GM12878 (cell line): ENCODE measurements around the gene CC2D1B. TPM values are rescaled to one million over a fixed set of nuclear protein-coding genes. Genes with fewer than 3 reads are reported as not detected.

Source experiments
- ATAC-seq: fragments of 200-7000 bp; cut with Tn5 transposase; 3 replicates; pipeline ENCODE4 v1.9.1; 2020; ENCODE audit warnings: mild to moderate bottlenecking, moderate library complexity
- BruUV-seq: library from RNA; stranded (reverse); fragments of 400-500 nt; replicated peaks from 2 replicates; lab custom pipeline; 2021; lab: Mats Ljungman, UMichigan
- CTCF ChIA-PET: fragments of 300-600 bp; sonication (Branson Sonifier 250); formaldehyde crosslinking; extraction: SDS; loops from one replicate; lab custom pipeline; 2021; ENCODE audit warnings: inconsistent platforms; lab: Yijun Ruan, JAX
- POLR2A ChIA-PET: fragments of 350-600 bp; formaldehyde crosslinking; extraction: SDS; loops from one replicate; lab custom pipeline; 2021; ENCODE audit warnings: inconsistent platforms; lab: Charles Lee
- RAD21 ChIA-PET: fragments of 300-600 bp; sonication (Branson Sonifier 250); formaldehyde crosslinking; loops from one replicate; lab custom pipeline; 2023; ENCODE audit warnings: antibody characterized with exemption; ENCODE audit not compliant: unreplicated experiment; lab: Charles Lee
- SMC1A ChIA-PET: fragments of 300-600 bp; sonication (Branson Sonifier 250); formaldehyde crosslinking; loops from one replicate; lab custom pipeline; 2023; ENCODE audit not compliant: unreplicated experiment, uncharacterized antibody; lab: Charles Lee
- DNase-seq: peaks from one replicate; pipeline ENCODE4 v3.0.0-alpha.2; 2011; ENCODE audit warnings: low read depth, low spot score
- FAIRE-seq: peaks from 3 replicates; lab custom pipeline; 2011; peaks lifted over from hg19 to GRCh38; lab: Jason Lieb, UNC
- H2AFZ ChIP-seq: 2 replicates; pipeline ENCODE4 v1.6.0; 2011; ENCODE audit warnings: low read depth, low read length, control low read depth; ENCODE audit not compliant: control insufficient read depth
- H3K27ac ChIP-seq: 2 replicates; pipeline ENCODE4 v1.5.1; 2011; ENCODE audit warnings: control low read depth; ENCODE audit not compliant: control insufficient read depth, insufficient read depth
- H3K27me3 ChIP-seq, 2 experiments: replicated peaks in 1 of 2; 2 replicates each; pipeline versions ENCODE4 v1.6.0 to v1.6.1; 2011; ENCODE audit warnings: low read length in 1 of 2; ENCODE audit not compliant: control insufficient read depth in 2 of 2, insufficient read depth in 2 of 2
- H3K36me3 ChIP-seq, 2 experiments: 2 replicates each; pipeline ENCODE4 v1.5.1; 2011; ENCODE audit warnings: low read length in 1 of 2; ENCODE audit not compliant: control insufficient read depth in 2 of 2, insufficient read depth in 2 of 2
- H3K4me1 ChIP-seq: 2 replicates; pipeline ENCODE4 v1.6.1; 2011; ENCODE audit warnings: mild to moderate bottlenecking, low read length, moderate library complexity, mixed read lengths; ENCODE audit not compliant: control insufficient read depth, insufficient read depth
- H3K4me2 ChIP-seq: 2 replicates; pipeline ENCODE4 v1.6.0; 2011; ENCODE audit warnings: control low read depth; ENCODE audit not compliant: control insufficient read depth, insufficient read depth
- H3K4me3 ChIP-seq: fragments of 200-600 bp; sonication (generic); 2 replicates; pipeline ENCODE4 v1.5.1; 2016
- H3K79me2 ChIP-seq: 2 replicates; pipeline ENCODE4 v1.6.0; 2011; ENCODE audit warnings: low read length; ENCODE audit not compliant: control insufficient read depth, insufficient read depth
- H3K9ac ChIP-seq: 2 replicates; pipeline ENCODE4 v1.8.0; 2011; ENCODE audit warnings: low read length, control low read depth, mixed read lengths; ENCODE audit not compliant: control insufficient read depth, insufficient read depth
- H3K9me3 ChIP-seq: replicated peaks from 3 replicates; pipeline ENCODE4 v1.5.1; 2011; ENCODE audit warnings: mild to moderate bottlenecking, low read length; ENCODE audit not compliant: control insufficient read depth, insufficient read depth
- H4K20me1 ChIP-seq: 2 replicates; pipeline ENCODE4 v1.6.0; 2011; ENCODE audit not compliant: control insufficient read depth, insufficient read depth
- BRCA1 ChIP-seq: IDR thresholded peaks from 2 replicates; pipeline ENCODE4 v1.6.1; 2011; ENCODE audit warnings: low read depth, low read length, improper control_type of control experiment
- CBX5 ChIP-seq: sonication (generic); IDR thresholded peaks from 2 replicates; pipeline ENCODE4 v1.6.1; 2016; ENCODE audit warnings: low read depth, moderate library complexity, mild to moderate bottlenecking, inconsistent platforms
- CEBPB ChIP-seq, 2 experiments: fragments of 150-350 bp in 1 of 2; IDR thresholded peaks; 2 replicates each; pipeline ENCODE4 v1.6.1; 2012 to 2014; ENCODE audit warnings: low read depth in 2 of 2, low read length in 2 of 2, borderline replicate concordance in 1 of 2, inconsistent platforms in 1 of 2
- CEBPZ ChIP-seq: fragments of 150-350 bp; IDR thresholded peaks from 2 replicates; pipeline ENCODE4 v1.6.1; 2016; ENCODE audit warnings: low read depth, low read length
- CREM ChIP-seq: IDR thresholded peaks from 2 replicates; pipeline ENCODE4 v1.6.1; 2014; ENCODE audit warnings: antibody characterized with exemption, low read depth
- ESRRA ChIP-seq: IDR thresholded peaks from 2 replicates; pipeline ENCODE4 v1.6.1; 2012; ENCODE audit warnings: mild to moderate bottlenecking, low read length, improper control_type of control experiment
- ETV6 ChIP-seq, 2 experiments: fragments of 450-650 bp in 1 of 2; IDR thresholded peaks in 1 of 2; conservative IDR thresholded peaks in 1 of 2; 2 replicates each; pipeline ENCODE4 v1.6.1; 2014; ENCODE audit warnings: antibody characterized with exemption in 1 of 2, borderline replicate concordance in 1 of 2, low read depth in 1 of 2, mild to moderate bottlenecking in 1 of 2, moderate library complexity in 1 of 2
- HDAC2 ChIP-seq: fragments of 200-600 bp; sonication (generic); IDR thresholded peaks from 2 replicates; pipeline ENCODE4 v1.6.1; 2017
- JUND ChIP-seq: IDR thresholded peaks from 2 replicates; pipeline ENCODE4 v1.6.1; 2012; ENCODE audit warnings: low read depth, mild to moderate bottlenecking, low read length, improper control_type of control experiment, moderate library complexity
- MAX ChIP-seq: IDR thresholded peaks from 2 replicates; pipeline ENCODE4 v1.6.1; 2012; ENCODE audit warnings: low read depth, low read length, improper control_type of control experiment
- MEF2A ChIP-seq: IDR thresholded peaks from 2 replicates; pipeline ENCODE4 v1.6.1; 2011; ENCODE audit warnings: low read depth, mild to moderate bottlenecking, low read length, moderate library complexity; ENCODE audit not compliant: insufficient read depth
- MYB ChIP-seq: fragments of 150-350 bp; IDR thresholded peaks from 2 replicates; pipeline ENCODE4 v1.6.1; 2014; ENCODE audit warnings: mild to moderate bottlenecking, low read depth, low read length, borderline replicate concordance
- NFYA ChIP-seq: IDR thresholded peaks from 2 replicates; pipeline ENCODE4 v1.6.1; 2011; ENCODE audit warnings: low read depth, mild to moderate bottlenecking, low read length, improper control_type of control experiment, borderline replicate concordance
- PAX5 ChIP-seq: IDR thresholded peaks from 2 replicates; pipeline ENCODE4 v1.6.1; 2011; ENCODE audit warnings: low read depth, low read length, borderline replicate concordance
- POU2F2 ChIP-seq: IDR thresholded peaks from 3 replicates; pipeline ENCODE4 v1.6.1; 2011; ENCODE audit warnings: low read depth, mild to moderate bottlenecking, low read length, borderline replicate concordance
- RCOR1 ChIP-seq: conservative IDR thresholded peaks from 2 replicates; pipeline ENCODE4 v1.6.1; 2012; ENCODE audit warnings: low read depth, low read length, improper control_type of control experiment
- SIN3A ChIP-seq: IDR thresholded peaks from 2 replicates; pipeline ENCODE4 v1.6.1; 2012; ENCODE audit warnings: low read depth, low read length, improper control_type of control experiment
- SMARCA5 ChIP-seq: fragments of 450-650 bp; IDR thresholded peaks from 2 replicates; pipeline ENCODE4 v1.6.1; 2017; ENCODE audit warnings: mild to moderate bottlenecking
- WRNIP1 ChIP-seq: IDR thresholded peaks from 2 replicates; pipeline ENCODE4 v1.6.1; 2011; ENCODE audit warnings: low read depth, low read length, improper control_type of control experiment, borderline replicate concordance
- YY1 ChIP-seq: IDR thresholded peaks from 2 replicates; pipeline ENCODE4 v1.6.1; 2011; ENCODE audit warnings: low read depth, mild to moderate bottlenecking, low read length
- WGBS: methylation state at CpG from one replicate; pipeline ENCODE4 v1.1.6; 2016; ENCODE audit warnings: low lambda C conversion rate; ENCODE audit not compliant: insufficient replicate concordance, insufficient coverage; ENCODE audit errors: missing lambda C conversion rate; 5-methylcytosine and 5-hydroxymethylcytosine counted together
- in situ Hi-C: fragments of 300-500 bp; cut with MboI; formaldehyde crosslinking; loops from 9 replicates; pipeline ENCODE4 v1.14.3; 2018; ENCODE audit warnings: mixed read lengths
- intact Hi-C: fragments of 100-400 bp; cut with micrococcal nuclease; formaldehyde crosslinking; loops from one replicate; pipeline ENCODE4 v1.14.2; 2022; ENCODE audit not compliant: unreplicated experiment
- polyA plus RNA-seq, 11 experiments: library from polyadenylated mRNA; depleted of rRNA in 4 of 11; unstranded in 6 of 11; stranded (reverse) in 5 of 11; fragments of >200 nt; fragmentation: Nextera tagmentation in 4 of 11; fragmentation: Illumina TruSeq in 1 of 11; extraction: Ambion mirVana in 4 of 11; extraction: Trizol in 1 of 11; gene quantifications; 1 replicate in 1 of 11; 2 replicates in 10 of 11; pipeline versions ENCODE4 v1.2.1 to v1.2.3, GENCODE V29; 2011 to 2016; ENCODE audit warnings: inconsistent platforms in 2 of 11, missing spikeins in 2 of 11, low read depth in 1 of 11
- total RNA-seq, 4 experiments: library from RNA; depleted of rRNA in 3 of 4; stranded (reverse); fragments of >200 nt in 3 of 4; fragmentation: Illumina TruSeq in 1 of 4; extraction: Trizol in 1 of 4; gene quantifications; 2 replicates each; pipeline versions ENCODE4 v1.2.1 to v1.2.3, GENCODE V29; 2013 to 2021

The CC2D1B gene
- total and polyA plus RNA-seq, 10 of the 15 experiments (the other 5 are each of a cell fraction or from before 2014, with no cell fraction given) = 0.90 to 29.4 (median 14.5) TPM

- peaks cover 51% of the 10 kb centered on the region for H3K79me2 ChIP-seq
- ChIA-PET CTCF (interaction anchor here (1.0 to 4.8 kb wide), 10 partner anchors 11 to 438 kb away, joined by 3 to 31 read pairs (median 6); no protein-coding TSS in a partner anchor), SMC1A (interaction anchor here (0.6 to 4.1 kb wide), 14 partner anchors 11 to 1547 kb away, joined by 3 to 24 read pairs (median 4); partner anchors contain the start of genes CC2D1B and ZYG11B), POLR2A (interaction anchor here (0.5 to 1.7 kb wide), 9 partner anchors 11 to 349 kb away, joined by 3 to 7 read pairs (median 3); partner anchors contain the start of genes BTF3L4 and ZYG11B), RAD21 (interaction anchor here (0.9 to 2.7 kb wide), 11 partner anchors 39 to 525 kb away, joined by 3 to 16 read pairs (median 5); partner anchors contain the start of gene CC2D1B)
- H3K27ac ChIP-seq = peak within 1 kb of the TSS; percentile 98
- 1% methylated on average over 57 of the region's 57 CpGs for WGBS
- H3K4me1 ChIP-seq = no peaks in the 10 kb centered on the region
- no peaks in the 10 kb centered on the region for H4K20me1 ChIP-seq
- peak within 1 kb of the TSS; percentile 89 for H3K4me2 ChIP-seq
- peak within 1 kb of the TSS; percentile 99 for H3K9ac ChIP-seq
- TSS peak; percentile 84 for BruUV-seq
- peak within 1 kb of the TSS; percentile 98 for H2AFZ ChIP-seq
- in situ Hi-C loops (loop anchor here (5.0 kb wide), 1 partner anchor 283 kb away; no protein-coding TSS in a partner anchor), intact Hi-C loops (loop anchor here (5.0 kb wide), 1 partner anchor 283 kb away; no protein-coding TSS in a partner anchor)
- H3K4me3 ChIP-seq = peak within 1 kb of the TSS; percentile 98
- ATAC-seq (peak; percentile 91), FAIRE-seq (no peak), DNase-seq (peak; percentile 83)
- H3K27me3 ChIP-seq = no peaks in the 10 kb centered on the region
- peaks cover 6 to 27% of the 10 kb centered on the region in 2 experiments for H3K36me3 ChIP-seq
- no peaks in the 10 kb centered on the region for H3K9me3 ChIP-seq
- TF ChIP-seq CEBPZ (no peak), MAX (0 out of 2 replicates have a peak, but pooled peaks have one; percentile 33), SMARCA5 (peak; percentile 60; the same call in 1 of the 2 replicates), CBX5 (no peak), CREM (peak; percentile 98), MEF2A (no peak), NFYA (no peak), RCOR1 (no peak), ETV6 (conservative IDR thresholded peaks at IDR 0.05 in 1 of 2, IDR thresholded peaks at IDR 0.05 in 1 of 2; ENCODE audit: borderline replicate concordance in 1 of 2, low read depth in 1 of 2) (no peak), YY1 (peak; percentile 97), CEBPB (IDR thresholded peaks at IDR 0.05; ENCODE audit: borderline replicate concordance in 1 of 2, low read depth in 2 of 2, low read length in 2 of 2) (peak in 1 of 2 experiments; percentile 86; a peak in 2 of 4 replicates), ESRRA (no peak), HDAC2 (peak; percentile 90), POU2F2 (peak; percentile 85), MYB (no peak), BRCA1 (no peak), JUND (no peak), SIN3A (peak; percentile 94; the same call in 1 of the 2 replicates), WRNIP1 (no peak), PAX5 (no peak)
Measured at GRCh38 chr1:52404116-52404974, 38.3 kb upstream of the CC2D1B start, which contains the start of the genes ORC1 and PRPF38A. ORC1 (minus strand) TSS chr1:52404423; CDS start chr1:52402223, 2,200 bp downstream. PRPF38A (plus strand) TSS chr1:52404602; CDS start chr1:52404750, 148 bp downstream.
